Loucy (cell line): Measurements from ENCODE around the gene NOC4L.

Experiments used
- H2AFZ ChIP-seq: fragments of 200-600 bp; sonication (generic); 2 replicates; pipeline ENCODE4 v1.6.0; 2016; ENCODE audit warnings: antibody characterized with exemption, mild to moderate bottlenecking, low read length, moderate library complexity
- H3F3A ChIP-seq: fragments of 200-600 bp; 2 replicates; pipeline ENCODE4 v1.6.0; 2016; ENCODE audit warnings: antibody characterized with exemption, low read depth, mild to moderate bottlenecking
- H3K27me3 ChIP-seq: fragments of 200-600 bp; sonication (generic); 2 replicates; pipeline ENCODE4 v1.6.1; 2014; ENCODE audit warnings: low read length, mild to moderate bottlenecking; ENCODE audit not compliant: insufficient read depth, poor library complexity, severe bottlenecking
- H3K36me3 ChIP-seq: fragments of 200-600 bp; sonication (generic); 2 replicates; pipeline ENCODE4 v1.6.1; 2016; ENCODE audit warnings: low read length; ENCODE audit not compliant: insufficient read depth
- H3K4me1 ChIP-seq: fragments of 200-600 bp; sonication (generic); 2 replicates; pipeline ENCODE4 v1.5.1; 2014; ENCODE audit warnings: low read length, mild to moderate bottlenecking; ENCODE audit not compliant: insufficient read depth, poor library complexity, severe bottlenecking
- H3K4me2 ChIP-seq: fragments of 200-600 bp; sonication (generic); 2 replicates; pipeline ENCODE4 v1.6.0; 2014; ENCODE audit warnings: antibody characterized with exemption, low read length, low read depth, mild to moderate bottlenecking; ENCODE audit not compliant: poor library complexity, severe bottlenecking
- H3K4me3 ChIP-seq: fragments of 200-600 bp; sonication (generic); 2 replicates; pipeline ENCODE4 v1.5.1; 2014; ENCODE audit warnings: low read length, mild to moderate bottlenecking, mixed read lengths; ENCODE audit not compliant: poor library complexity, severe bottlenecking
- H3K79me2 ChIP-seq: fragments of 200-600 bp; sonication (generic); 2 replicates; pipeline ENCODE4 v1.6.1; 2014; ENCODE audit warnings: low read length; ENCODE audit not compliant: insufficient read depth
- H3K9ac ChIP-seq: fragments of 200-600 bp; sonication (generic); 2 replicates; pipeline ENCODE4 v1.6.0; 2014; ENCODE audit warnings: mild to moderate bottlenecking, low read depth, low read length, moderate library complexity; ENCODE audit not compliant: poor library complexity, severe bottlenecking
- H3K9me2 ChIP-seq: fragments of 200-600 bp; sonication (generic); replicated peaks from 2 replicates; pipeline ENCODE4 v1.6.1; 2016; ENCODE audit warnings: low read depth, low read length, mixed read lengths
- H3K9me3 ChIP-seq: fragments of 200-600 bp; sonication (generic); 2 replicates; pipeline ENCODE4 v1.6.1; 2014; ENCODE audit warnings: mild to moderate bottlenecking, antibody characterized with exemption, low read length, low read depth; ENCODE audit not compliant: insufficient read depth
- H4K20me1 ChIP-seq: fragments of 200-600 bp; sonication (generic); 2 replicates; pipeline ENCODE4 v1.6.0; 2014; ENCODE audit warnings: antibody characterized with exemption, low read length, mild to moderate bottlenecking; ENCODE audit not compliant: insufficient read depth, poor library complexity, severe bottlenecking
- EZH2phosphoT487 ChIP-seq: fragments of 200-600 bp; IDR thresholded peaks from 2 replicates; pipeline ENCODE4 v1.6.1; 2018; ENCODE audit warnings: antibody characterized with exemption, mild to moderate bottlenecking, moderate library complexity, borderline replicate concordance
- TF ChIP-seq, protein P1 (sequence below): fragments of 200-600 bp; sonication (generic); conservative IDR thresholded peaks from 2 replicates; pipeline ENCODE4 v1.5.1; 2014; ENCODE audit warnings: mild to moderate bottlenecking, antibody characterized with exemption, low read length

The NOC4L gene

DNA sequence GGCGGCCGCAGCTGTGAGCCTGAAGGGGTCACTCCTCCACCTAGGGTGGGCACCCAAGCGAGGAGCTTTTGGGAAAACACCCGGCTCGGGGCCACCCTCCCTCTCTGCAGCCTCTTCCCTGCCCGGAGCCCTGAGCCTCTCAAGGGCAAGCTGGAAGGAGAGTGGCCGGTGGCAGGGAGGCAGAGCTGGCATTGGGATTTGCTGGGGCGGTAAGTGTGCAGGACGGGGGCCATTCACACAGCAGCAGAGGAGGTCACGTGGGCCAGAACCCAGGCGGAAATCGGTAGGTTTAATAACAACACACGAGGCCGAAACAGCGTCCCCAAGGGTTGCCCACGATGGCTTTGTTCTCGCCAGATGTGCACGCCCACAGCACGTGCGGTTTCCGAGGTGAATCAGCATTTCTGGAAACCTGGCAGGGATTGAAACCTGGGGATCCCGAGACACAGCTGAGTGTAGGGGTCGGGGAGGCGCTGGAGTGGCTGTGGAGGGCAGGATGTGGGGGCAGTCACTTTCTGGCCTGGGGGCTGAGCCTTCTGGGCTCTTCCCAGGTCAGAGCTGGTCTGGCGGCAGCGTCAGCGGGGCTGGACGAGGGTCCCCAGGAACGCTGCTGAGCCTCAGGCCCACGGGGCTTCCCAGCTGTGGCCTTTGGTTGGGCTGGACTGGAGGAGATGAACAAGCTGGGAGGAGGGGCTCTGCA lies 23.5 kb downstream of the NOC4L start:
- H3K79me2 ChIP-seq: no peaks in the 10 kb centered on the region
- no peaks in the 10 kb centered on the region for H4K20me1 ChIP-seq
- peak overlapping the region; percentile 44 for H3K9ac ChIP-seq
- H3K4me3 ChIP-seq: peak overlapping the region; percentile 55
- H3K4me2 ChIP-seq: peak overlapping the region; percentile 56
- no peaks in the 10 kb centered on the region for H3K9me3 ChIP-seq
- H3K36me3 ChIP-seq: no peaks in the 10 kb centered on the region
- peaks cover 3% of the 10 kb centered on the region; the same call in 1 of the 2 replicates for H3F3A ChIP-seq
- peaks cover 28% of the 10 kb centered on the region for H3K4me1 ChIP-seq
- no peaks in the 10 kb centered on the region for H3K9me2 ChIP-seq
- H3K27me3 ChIP-seq: no peaks in the 10 kb centered on the region
- peak overlapping the region; percentile 74 for H2AFZ ChIP-seq
- no peak for TF ChIP-seq EZH2phosphoT487
- TF ChIP-seq, protein P1, sequence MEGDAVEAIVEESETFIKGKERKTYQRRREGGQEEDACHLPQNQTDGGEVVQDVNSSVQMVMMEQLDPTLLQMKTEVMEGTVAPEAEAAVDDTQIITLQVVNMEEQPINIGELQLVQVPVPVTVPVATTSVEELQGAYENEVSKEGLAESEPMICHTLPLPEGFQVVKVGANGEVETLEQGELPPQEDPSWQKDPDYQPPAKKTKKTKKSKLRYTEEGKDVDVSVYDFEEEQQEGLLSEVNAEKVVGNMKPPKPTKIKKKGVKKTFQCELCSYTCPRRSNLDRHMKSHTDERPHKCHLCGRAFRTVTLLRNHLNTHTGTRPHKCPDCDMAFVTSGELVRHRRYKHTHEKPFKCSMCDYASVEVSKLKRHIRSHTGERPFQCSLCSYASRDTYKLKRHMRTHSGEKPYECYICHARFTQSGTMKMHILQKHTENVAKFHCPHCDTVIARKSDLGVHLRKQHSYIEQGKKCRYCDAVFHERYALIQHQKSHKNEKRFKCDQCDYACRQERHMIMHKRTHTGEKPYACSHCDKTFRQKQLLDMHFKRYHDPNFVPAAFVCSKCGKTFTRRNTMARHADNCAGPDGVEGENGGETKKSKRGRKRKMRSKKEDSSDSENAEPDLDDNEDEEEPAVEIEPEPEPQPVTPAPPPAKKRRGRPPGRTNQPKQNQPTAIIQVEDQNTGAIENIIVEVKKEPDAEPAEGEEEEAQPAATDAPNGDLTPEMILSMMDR: peak; percentile 35; the same call in 1 of the 2 replicates

DNA sequence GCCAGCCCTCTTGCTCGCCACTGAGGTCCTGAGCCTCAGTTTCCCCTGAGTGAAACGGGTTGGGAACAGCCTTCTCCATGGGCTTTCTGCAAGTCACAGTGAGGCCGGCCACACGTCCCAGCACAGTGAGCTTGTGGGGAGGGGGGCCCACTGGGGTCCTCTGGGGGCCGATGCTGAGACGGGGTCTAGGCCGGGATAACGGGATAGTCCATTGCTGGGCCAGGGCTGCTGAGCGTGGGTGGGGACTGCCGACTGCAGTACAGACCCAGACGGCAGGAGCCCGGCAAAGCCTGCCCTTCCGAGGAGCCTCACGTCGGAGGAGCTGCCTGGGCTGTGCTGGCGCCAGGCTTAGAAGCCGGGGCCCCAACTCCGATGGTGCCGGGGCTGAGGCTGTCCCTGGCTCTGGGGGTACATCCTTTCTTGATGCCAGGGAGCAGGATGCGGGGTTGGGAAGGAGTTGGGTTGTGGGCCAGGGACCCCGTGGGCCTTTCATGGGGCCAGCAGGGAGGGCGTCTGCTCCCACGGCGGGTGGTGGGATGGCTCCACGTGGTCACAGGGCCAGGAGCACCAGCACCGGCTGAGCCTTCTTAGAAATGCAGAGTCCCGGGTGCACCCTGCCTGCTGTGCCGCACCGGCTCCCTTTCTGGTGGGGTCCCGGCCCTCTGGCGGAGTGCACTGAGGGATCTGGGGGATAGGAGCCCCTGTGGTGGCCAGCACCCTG lies 24.2 kb downstream of the NOC4L start:
- Histone ChIP-seq H3F3A (peaks cover 3% of the 10 kb centered on the region; the same call in 1 of the 2 replicates), H2AFZ (no peak overlapping the region), H4K20me1 (no peaks in the 10 kb centered on the region), H3K4me3 (no peak overlapping the region), H3K9me3 (no peaks in the 10 kb centered on the region), H3K9me2 (no peaks in the 10 kb centered on the region), H3K79me2 (no peaks in the 10 kb centered on the region), H3K27me3 (no peaks in the 10 kb centered on the region), H3K9ac (no peak overlapping the region), H3K36me3 (no peaks in the 10 kb centered on the region), H3K4me1 (peaks cover 28% of the 10 kb centered on the region), H3K4me2 (peak overlapping the region; percentile 56)
- TF ChIP-seq, protein P1: no peak
- no peak for TF ChIP-seq EZH2phosphoT487

DNA sequence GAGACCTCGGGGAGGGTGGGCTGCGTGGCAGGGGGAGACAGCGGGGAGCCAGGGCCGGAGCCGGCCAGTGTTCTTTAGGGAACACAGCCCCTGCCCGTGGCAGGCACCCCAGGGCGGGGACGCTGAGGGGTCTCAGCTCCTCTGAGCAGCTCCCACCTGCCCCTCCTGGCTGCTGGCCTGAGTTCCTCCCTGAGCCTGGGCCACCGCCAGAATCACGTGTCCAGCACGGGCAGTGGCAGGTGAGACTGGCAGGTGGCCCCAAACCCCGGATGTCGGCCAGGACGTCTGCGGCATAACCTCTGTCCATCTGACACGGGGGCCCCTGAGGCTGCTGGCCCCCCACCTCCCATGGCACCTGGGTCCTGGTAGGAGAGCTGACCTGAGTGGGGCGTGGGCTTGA lies 25.1 kb downstream of the NOC4L start:
- Histone ChIP-seq H3K4me2 (no peak overlapping the region), H3K9me3 (no peaks in the 10 kb centered on the region), H3F3A (peaks cover 3% of the 10 kb centered on the region; the same call in 1 of the 2 replicates), H3K9me2 (no peaks in the 10 kb centered on the region), H3K4me3 (no peak overlapping the region), H3K9ac (no peak overlapping the region), H3K36me3 (no peaks in the 10 kb centered on the region), H3K79me2 (no peaks in the 10 kb centered on the region), H4K20me1 (no peaks in the 10 kb centered on the region), H3K27me3 (no peaks in the 10 kb centered on the region), H3K4me1 (peaks cover 24% of the 10 kb centered on the region), H2AFZ (no peak overlapping the region)
- TF ChIP-seq EZH2phosphoT487: no peak
- TF ChIP-seq, protein P1: no peak
